NCI-H526 treated with DMSO at 0.1 percent for 48 hours (cell line): Measurements from ENCODE around the gene RGS6.

Experiments
- DNase-seq: peaks from one replicate; lab custom pipeline; 2025; lab: John Stamatoyannopoulos, UW

The RGS6 gene

DNA sequence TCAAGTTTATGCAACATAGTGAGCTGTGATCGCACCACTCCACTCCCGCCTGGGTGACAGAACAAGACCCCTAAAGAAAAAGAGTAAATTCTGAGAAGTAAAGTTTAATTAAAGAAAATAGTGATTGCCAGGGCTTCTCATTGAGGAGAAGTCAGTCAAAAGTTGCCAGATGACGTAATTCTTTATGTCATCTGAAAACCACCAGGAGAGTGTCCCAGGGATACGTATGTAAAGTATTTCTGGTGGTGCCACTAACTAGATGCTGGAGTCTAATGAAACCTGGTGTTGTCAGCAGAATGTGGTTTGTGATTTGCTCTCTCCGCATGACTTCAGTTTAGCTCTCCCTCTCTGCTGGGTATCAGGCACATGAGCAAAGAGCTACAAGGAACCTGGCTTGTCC lies 569.2 kb downstream of the RGS6 start:
- no peak for DNase-seq

DNA sequence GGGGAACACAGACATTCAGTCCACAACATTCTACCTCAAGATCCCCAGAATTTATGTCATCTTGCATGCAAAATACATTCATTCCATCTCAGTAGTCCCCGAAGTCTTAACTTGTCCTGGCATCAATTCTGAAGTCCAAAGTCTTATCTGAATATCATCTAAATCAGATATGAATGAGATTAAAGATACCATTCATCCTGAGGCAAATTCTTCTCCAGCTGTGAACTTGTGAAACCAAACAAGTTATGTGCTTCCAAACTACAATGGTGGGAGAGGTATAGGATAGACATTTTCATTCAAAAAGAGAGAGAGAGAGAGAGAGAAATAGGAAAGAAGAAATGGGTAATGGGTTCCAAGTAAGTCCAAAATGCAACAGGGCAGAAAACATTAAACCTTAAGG lies 571.0 kb downstream of the RGS6 start:
- no peak for DNase-seq

DNA sequence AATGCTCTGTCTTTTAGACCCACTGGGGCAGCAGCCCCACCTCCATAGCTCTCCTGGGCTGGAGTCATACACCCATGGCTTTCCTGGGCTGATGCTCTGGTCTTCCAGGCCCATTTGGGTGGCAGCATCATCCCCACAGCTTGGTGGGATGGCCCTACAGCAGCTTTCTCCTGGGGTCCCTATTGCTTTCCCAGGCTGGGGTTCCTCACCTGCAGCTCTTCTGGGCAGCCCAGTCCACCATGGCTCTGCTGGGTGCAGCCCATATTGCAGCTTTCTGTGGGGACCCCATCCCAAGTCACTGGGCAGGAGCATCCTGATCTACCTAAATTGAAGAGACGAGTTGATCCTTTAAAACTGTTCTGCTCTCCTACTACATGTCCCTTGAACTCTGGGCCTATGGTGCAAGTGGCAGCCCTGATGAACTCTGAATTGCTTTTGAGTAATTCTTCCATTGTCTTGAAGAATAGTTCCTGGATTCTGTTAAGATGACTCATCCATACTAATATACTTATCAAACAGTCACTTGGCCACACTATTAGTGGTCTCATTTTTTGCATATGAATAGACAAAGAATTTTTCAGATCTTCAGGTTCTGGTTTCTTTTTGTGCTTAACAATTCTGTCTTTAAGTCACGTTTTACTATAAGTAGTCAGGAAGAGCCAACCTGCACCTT lies 571.6 kb downstream of the RGS6 start:
- DNase-seq, result no peak

DNA sequence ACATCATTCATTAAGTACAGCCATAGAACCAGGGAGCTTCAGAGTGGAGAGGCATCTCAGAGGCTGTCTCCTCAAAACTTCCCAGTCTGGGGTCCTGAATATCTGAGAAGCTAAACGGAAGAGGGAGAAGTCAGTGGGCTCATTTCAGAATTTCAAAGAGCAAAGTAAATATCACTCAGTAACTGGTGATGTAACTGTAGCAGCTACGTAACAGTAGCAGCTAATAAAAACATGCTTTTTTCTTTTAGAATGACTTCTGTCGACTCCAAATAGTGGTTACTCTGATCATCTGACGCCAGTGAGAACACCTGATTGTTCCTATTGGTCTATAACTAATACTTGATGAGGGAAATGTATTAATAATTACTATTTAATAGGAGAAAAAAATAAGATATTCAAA lies 578.3 kb downstream of the RGS6 start:
- no peak for DNase-seq

DNA sequence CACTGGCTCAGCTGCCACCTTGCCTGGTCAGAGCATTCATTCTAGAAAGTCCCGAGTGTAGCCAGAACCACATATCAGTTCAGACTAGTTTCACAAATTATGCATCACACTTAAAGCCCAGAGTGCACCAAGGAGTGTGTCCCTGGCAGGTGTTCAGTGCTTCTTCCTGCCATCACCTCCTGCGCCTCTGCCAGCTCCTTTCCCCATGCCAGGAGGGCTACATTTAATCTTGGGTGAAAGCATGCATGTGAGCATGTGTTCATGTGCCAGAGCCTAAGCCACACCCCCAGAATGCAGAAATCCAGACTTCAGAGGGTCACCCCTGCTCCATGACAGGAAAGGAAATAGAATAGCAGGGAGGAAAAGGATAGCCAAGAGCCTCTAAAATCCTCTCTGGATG lies 580.1 kb downstream of the RGS6 start:
- DNase-seq, result no peak

DNA sequence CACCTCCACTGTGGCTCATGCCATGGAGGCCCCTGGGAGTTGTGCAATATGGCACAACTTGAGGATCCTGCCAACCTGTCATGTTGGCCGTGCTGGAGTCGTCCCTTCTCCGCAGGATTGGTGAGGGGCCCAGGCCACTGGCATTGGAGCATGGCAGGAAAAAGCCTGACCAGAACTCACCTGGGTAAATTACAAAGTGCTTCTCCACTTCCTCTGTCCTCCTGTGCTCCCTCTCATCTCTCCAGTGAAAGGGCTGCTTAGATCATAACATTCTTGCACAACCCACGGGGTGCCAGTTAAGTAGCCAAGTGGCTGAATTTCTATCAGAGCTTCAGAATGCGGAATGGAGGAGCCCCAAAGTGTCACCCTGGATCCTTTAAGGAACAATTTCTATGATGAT lies 580.7 kb downstream of the RGS6 start:
- no peak for DNase-seq

DNA sequence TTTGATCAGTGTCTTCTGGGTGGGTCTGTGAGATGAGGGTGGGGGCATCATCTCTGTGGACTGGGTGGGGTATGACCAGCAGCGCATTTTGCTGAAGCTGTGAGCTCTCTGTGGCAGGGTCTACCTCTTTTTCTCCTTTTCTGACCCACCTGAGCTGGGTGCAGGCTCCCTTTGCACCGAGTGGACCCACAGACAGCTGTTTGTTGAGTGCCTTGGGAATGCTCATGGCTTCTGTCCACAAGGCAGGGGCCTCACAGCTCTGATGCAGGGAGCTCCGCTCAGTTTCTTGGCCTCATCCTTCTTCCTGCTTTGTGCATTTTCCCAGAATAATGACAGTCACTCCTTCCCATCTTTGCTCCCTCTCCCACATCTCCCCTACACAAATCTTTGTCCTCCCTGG lies 581.1 kb downstream of the RGS6 start:
- no peak for DNase-seq

DNA sequence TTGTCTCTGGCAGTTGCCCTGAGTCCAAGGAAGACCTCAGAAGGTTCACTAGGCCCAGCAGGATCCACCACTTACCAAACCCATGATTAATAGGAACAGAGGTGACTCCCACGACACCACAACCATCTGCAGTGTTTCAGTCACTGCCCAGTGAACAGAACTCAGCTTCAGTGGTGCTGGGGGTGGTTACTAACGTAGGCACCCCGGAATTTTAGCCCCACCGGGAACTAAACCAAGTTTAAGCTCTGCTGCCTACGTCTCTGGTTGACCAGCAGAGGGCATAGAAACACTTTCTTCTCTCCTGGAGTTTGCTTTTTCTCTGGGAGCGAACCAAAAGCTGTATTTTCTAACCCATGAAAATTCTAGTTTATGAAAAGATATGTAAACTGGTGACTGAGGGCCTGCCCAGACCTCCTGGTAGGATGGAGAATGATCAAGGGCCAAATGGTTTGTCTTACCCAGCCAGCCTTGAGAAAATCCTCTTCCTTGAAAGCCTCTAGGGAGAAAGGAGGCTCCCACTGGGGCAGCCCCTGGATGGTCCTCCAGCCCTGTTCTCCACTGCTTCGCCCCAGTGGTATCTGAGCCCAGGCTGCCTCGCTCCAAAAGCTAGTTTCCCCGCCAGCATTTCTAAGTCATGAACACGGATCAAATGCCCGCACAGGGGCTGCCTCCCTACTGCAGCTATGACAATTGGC lies 581.9 kb downstream of the RGS6 start:
- DNase-seq, result no peak

DNA sequence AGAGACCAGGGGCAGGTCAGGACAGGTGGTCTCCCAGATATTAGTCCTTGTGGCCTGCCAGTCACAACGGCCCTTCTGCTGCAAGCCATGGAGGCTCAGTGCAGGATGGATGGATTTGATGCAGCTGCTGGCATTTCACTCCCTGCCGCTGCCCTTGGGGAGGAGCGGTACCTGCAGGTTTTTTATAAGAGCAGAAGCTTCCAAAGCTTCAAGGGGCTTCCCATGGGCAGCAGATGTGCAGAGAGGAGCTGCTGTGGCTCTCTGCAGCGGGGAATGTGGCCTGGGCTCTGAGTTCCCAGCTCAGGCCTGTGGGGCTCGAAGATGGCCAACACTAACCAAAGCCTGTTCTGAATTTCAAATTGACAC lies 582.4 kb downstream of the RGS6 start:
- DNase-seq, result no peak

DNA sequence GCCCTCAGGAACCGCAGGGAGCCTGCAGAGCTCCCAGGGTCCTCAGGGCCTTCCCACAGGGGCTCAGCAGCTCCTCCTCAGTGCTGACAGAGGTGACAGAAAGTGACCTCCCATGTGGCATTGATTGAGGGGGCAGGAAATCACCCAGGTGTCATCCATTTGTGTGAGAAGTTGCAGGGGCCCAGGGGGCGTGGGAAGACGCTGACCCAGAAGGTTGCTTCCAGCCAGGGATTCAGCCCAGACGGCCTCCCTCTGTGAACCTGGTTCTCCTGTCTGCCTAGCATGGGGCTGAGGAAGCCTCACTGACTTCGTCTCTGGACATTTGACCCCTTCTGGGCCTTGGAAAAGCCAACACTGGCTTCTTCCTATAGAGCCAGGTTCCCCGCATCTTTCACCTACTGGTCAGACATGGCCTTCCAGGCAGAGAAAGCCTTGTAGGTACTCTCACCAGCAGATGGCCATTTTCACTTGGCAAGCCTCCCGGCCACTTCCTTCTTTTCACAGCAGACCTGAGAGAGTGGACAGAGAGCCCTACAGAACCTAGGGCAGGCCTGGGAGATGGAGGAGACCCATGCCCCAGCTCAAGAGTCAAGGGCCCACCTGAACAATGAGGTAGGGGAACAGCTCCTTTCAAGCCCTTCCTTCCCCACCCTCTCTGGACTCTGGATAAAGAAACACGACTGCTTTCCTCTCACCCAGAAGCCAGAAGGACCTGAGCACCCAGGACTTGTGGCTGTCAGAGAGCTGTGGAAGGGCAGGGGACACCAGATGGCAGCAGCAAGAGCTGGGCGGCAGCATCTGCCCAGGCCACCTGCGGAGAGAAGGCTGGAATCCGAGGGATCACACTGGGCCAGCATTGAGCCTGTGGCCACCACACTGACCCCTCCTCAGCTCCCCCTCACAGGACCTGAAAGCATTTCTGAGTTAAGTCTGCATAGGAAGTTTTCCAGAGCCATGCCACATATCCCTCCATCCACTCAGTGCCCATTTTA lies 583.8 kb downstream of the RGS6 start:
- no peak for DNase-seq

DNA sequence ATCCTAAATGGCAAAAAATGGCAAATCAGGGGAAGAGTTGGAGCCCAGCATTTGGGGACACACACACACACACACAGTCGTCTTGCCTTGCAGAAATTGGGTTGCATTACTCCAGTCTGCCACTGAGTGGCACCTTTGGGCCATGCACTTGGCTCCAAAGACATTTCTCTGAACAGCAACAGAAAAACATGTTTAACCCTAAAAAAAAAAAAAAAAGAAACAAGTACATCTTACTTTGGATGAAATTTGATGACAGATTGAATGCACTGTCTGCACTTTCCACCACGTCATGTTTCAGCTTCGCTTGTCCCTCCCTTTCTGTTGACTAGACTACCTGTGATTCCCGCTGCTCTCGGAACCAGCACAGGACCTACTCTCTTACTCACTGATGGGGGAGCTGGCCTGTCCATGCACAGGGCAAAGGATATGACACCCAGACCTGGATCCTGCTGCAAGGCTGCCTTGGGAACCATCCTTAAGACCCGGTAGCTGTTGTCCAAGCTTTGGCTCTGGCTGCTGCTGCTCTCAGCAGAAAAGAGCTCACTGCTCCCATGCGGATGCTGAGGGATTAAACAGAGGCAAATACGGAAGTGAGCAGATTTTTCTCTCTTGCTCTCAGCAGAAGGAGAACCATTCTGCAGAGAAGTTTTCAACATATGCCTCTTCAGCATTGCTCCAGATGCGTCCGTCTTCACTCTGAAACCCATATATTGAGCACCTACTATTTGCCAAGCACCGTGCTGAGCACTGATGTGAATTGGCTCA lies 584.9 kb downstream of the RGS6 start:
- DNase-seq, result peak; percentile 25

DNA sequence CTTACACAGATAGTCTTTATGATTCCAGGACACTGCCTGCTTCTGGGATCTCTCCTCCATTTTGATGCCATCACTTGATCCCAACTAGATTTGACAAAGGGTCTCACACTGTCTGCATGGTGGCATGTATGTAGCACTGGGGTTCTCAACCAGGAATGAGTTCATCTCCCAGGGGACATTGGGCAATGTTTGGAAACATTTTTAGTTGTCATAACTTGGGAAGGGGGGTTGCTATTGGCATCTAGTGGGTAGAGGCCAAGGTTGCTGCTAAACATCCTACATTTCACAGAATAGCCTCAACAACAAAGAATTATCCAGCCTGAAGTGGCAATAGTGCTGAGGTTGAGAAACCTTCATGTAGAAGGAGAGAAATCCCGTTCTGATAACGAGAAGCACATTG lies 585.5 kb downstream of the RGS6 start:
- no peak for DNase-seq

DNA sequence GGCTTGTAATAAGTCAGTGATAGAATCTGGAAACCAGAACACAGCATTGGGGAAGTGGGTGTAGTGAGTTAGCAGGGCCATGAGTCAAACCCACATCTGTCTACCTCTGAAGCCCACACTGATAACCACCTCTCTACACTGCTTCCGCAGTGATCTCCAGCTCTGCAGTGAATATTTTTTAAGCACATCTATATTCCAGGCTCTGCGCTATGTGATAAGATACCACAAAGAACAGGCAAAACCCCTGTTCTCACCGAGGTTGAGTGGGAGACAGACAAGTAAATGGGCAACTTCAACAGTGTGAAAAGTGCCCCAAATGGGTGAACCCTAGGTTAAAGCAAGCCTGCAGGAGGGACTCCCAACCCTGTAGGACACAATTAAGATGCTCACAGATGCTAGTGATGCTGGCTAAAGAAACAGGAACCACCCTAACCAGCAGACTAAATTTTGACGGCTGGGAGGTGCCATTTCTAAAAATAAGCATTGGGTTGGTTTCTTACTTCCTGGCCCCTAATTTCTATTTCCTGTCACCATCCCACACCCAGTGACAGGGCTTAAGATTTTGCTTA lies 586.7 kb downstream of the RGS6 start:
- DNase-seq, result no peak

DNA sequence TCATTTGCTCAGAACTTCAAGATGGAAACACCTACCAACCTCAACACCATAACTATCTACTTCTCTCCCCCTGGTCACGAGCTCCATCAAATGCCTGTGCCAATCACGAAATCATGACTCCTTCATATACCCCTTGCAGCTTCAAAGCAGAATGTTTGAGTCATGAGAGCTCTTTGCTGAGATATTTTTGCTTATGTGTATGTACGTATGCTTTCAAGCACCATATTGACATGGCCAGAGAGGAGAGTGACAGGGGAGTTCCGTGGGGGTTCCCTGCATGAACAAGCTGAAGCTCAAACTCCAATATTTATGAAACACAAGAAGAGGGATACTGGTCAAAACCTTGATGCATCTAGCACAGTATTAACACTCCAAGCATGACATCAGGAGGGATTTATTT lies 587.3 kb downstream of the RGS6 start:
- no peak for DNase-seq

DNA sequence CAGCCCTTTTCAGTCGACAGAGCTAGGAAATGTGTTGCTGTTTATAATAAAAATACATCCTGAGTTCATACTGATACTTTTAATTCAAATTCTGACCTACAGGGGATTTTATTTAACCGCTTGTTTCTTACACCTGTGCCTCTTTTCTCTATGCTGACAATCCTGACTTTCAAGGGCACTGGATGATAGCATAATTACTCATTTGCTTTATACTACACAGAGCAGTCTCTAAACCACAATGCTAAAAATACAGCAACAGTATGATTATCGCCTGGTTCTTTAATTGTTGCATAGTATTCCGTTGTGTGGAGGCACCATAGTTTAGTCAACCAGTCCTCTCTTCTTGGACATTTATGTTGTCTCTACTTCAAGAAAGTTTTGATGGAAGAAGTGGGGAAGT lies 588.8 kb downstream of the RGS6 start:
- no peak for DNase-seq

DNA sequence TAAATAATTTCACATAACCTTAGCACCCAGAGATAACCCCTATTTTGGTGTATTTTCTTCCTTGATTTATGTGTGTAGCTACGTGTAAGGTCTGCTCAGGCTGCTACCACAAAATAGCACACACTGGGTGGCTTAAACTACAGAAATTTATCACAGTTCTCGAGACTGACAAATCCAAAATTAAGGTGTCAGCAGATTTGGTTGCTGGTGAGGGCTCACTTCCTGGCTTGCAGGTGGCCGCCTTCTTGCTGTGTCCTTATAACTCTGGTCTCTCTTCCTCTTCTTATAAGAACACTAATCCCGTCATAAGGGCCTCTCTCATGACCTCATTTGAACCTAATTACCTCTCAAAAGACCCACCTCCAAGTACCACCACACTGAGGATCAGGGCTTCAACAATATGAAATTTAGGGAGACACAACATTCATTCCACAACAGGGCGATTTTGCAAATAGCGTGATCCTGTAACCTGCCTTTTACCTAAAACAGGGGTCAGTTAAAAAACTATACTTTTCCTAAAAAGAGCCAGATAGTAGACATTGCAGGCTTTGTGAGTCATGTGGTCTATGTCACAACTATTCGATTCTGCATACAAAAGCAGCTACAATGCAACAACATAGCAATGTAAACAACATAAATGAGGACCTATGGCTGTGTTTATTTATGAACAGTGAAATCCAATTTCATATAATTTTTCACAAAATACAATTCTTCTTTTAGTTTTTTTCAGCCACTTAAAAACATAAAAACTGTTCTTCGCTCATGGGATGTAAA lies 589.9 kb downstream of the RGS6 start:
- no peak for DNase-seq

DNA sequence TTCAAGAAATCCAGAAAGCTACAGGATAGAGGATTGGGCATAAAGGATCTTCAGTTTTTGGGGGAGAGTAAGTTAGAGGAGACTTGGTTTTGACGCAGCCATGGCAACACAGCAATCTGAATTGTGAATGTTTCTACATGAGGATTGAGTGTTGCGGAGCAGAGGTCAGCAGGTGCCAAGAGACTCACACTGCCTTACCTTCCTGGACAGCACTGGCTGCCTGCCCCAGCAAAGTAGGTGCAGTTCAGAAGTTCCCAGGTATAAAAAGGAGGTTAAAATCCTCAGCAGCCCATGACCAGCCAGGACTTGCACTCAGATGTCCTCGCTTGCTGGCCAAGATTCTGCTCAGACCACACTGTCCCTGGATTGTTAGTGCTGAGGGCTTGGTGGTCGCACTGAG lies 590.6 kb downstream of the RGS6 start:
- DNase-seq, result no peak

DNA sequence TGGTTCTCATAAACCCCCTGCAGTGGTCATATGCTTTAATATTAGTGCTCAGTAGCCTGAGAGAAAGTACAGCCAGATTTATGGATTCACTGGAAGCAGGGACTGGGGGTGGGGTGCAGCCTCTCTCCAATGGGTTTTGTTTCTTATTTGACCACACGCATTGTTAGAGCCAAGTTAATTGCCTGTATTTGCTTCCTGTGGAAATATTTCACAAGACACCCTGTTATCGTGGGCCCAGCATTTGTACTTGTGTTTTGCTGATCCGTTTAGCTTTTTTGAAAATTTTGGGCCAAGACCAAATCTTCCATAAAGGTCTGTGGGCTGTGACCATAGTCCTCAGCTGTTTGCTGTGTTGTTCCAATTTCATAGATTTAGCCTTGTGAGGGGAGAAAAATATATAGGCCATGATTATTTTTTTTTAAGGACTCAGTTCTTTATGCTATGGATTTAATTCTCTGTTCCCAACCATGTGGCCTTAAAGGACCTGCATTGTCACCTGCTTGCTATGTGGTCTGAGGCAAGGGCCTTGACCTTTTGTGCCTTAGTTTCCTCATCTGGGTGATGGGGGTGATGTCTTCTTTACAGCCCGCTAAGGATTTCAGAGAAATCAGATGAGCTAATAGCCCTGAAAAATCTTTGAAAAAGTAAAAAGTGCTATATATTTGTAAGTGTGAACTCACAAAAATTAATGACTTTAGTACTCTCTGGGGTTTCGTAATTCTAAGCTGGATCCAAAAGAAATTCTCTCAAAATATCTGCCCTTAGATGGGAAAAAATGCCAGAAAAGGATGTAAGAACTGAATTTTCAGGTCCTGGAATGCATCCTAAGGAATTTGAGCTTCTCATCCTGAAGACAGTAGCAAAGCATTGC lies 591.4 kb downstream of the RGS6 start:
- DNase-seq, result no peak

DNA sequence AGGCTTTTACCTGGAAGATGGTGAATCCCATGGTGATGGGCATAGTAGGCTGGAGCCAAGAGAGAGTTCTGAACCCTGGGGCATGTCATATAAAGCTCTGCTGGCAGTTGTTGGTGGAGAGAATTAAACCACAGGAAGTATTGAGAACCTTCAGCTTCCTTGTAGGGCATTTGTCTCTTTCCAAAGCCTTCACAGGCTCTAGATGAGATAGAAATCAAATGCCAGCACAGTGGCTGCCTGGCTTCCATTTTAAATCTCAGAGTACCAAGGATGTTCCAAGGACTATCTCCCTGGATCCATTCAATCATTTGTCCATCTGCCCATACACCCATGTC lies 592.0 kb downstream of the RGS6 start:
- no peak for DNase-seq
